Stimulated activated CD4-positive, alpha-beta T cell treated with anti-CD3 and anti-CD28 coated beads, Interleukin-4, amount 100 ng/mL, for 48 hours (primary cell): ENCODE data around the gene FNBP1L.
"Not testable (repeated sequence)": the region's sequence is repeated elsewhere in the genome, so short reads cannot be mapped to it uniquely, and the experiment has no call there.

ENCODE experiments used
- DNase-seq, 2 donors: peaks; one replicate each; pipeline ENCODE4 v3.0.0-alpha.2; 2020; ENCODE audit warnings: low read depth in 2 of 2

FNBP1L gene

GRCh38 chr1:93571623-93572310 lies 123.8 kb downstream of the FNBP1L start:
- DNase-seq, result no peak

GRCh38 chr1:93573940-93574469 lies 126.1 kb downstream of the FNBP1L start:
- no peak for DNase-seq

- no peak for DNase-seq
Observed at GRCh38 chr1:93574511-93574910, 126.6 kb downstream of the FNBP1L start.

GRCh38 chr1:93574991-93575390 lies 127.1 kb downstream of the FNBP1L start:
- no peak for DNase-seq

GRCh38 chr1:93575621-93576284 lies 127.8 kb downstream of the FNBP1L start:
- DNase-seq, result no peak

GRCh38 chr1:93576346-93576745 lies 128.4 kb downstream of the FNBP1L start:
- DNase-seq, result no peak

- no peak for DNase-seq
Observed at GRCh38 chr1:93576746-93577145, 128.8 kb downstream of the FNBP1L start.

GRCh38 chr1:93577536-93578432 lies 129.9 kb downstream of the FNBP1L start:
- no peak for DNase-seq

GRCh38 chr1:93578433-93578830 lies 130.5 kb downstream of the FNBP1L start:
- DNase-seq, result no peak

- DNase-seq, result no peak
Observed at GRCh38 chr1:93578911-93579825, 131.2 kb downstream of the FNBP1L start.

GRCh38 chr1:93579891-93580290 lies 132.0 kb downstream of the FNBP1L start:
- DNase-seq, result no peak

GRCh38 chr1:93581917-93582850 lies 134.3 kb downstream of the FNBP1L start:
- no peak for DNase-seq

GRCh38 chr1:93584261-93585003 lies 136.5 kb downstream of the FNBP1L start:
- DNase-seq, result no peak

GRCh38 chr1:93585059-93585966 lies 137.4 kb downstream of the FNBP1L start:
- no peak for DNase-seq

GRCh38 chr1:93587354-93587753 lies 139.4 kb downstream of the FNBP1L start:
- DNase-seq, result no peak

GRCh38 chr1:93588206-93588605 lies 140.3 kb downstream of the FNBP1L start:
- DNase-seq, result no peak

GRCh38 chr1:93588955-93589354 lies 141.0 kb downstream of the FNBP1L start:
- no peak for DNase-seq

- DNase-seq, result not testable (repeated sequence)
Observed at GRCh38 chr1:93591291-93591675, 143.4 kb downstream of the FNBP1L start.
